Measurements from ENCODE around the gene BIRC6.
A peak's percentile ranks its signal among the peaks of the same experiment; 100 is the strongest.

BIRC6 gene

DNA sequence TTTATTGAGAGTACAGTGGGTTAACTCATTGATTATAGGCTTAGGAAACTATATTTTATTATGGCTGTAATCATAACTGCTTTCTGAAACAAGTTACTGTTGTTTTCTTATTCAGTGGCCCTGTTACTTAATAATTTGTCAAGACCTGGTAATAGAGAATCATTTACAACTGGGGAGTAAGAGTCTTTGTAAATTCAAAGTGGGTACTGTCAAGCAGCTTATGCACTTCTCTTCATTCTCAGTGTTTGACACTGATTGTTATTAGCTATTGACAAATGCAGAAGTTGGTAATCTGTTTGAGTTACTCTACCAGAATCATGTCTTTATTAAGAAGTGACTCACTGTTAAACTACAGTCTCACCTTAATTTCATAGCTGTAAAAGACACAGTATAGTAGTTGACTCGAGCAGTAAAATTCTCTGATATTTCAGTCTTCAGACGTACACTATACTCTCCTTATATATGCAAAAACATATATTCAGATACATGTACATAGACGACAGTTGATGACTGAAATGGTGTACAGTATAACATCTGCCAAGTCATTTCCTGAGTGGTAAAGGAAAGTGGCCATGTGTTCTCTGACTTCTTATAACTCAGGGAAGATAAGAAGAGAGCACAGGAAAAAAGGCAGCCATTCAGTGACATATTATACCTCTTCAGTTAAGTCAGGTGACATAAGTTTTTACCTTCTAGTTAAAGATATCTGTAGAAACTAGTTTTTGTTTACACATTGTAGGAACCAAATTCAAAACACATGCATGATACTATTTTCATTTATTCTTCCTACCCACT lies 235.0 kb downstream of the BIRC6 start:
- DNase-seq (ENCODE audit: low read depth, low spot score): peak; percentile 27
- in situ Hi-C loops (cut with HindIII; ENCODE audit: low sequenced_read_pairs): no loop called here
- TF ChIP-seq, protein P1, sequence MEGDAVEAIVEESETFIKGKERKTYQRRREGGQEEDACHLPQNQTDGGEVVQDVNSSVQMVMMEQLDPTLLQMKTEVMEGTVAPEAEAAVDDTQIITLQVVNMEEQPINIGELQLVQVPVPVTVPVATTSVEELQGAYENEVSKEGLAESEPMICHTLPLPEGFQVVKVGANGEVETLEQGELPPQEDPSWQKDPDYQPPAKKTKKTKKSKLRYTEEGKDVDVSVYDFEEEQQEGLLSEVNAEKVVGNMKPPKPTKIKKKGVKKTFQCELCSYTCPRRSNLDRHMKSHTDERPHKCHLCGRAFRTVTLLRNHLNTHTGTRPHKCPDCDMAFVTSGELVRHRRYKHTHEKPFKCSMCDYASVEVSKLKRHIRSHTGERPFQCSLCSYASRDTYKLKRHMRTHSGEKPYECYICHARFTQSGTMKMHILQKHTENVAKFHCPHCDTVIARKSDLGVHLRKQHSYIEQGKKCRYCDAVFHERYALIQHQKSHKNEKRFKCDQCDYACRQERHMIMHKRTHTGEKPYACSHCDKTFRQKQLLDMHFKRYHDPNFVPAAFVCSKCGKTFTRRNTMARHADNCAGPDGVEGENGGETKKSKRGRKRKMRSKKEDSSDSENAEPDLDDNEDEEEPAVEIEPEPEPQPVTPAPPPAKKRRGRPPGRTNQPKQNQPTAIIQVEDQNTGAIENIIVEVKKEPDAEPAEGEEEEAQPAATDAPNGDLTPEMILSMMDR (IDR thresholded peaks at IDR 0.05; ENCODE audit: low read depth, low read length): no peak
- no peak overlapping the region for H3K4me3 ChIP-seq (ENCODE audit: low read depth, low read length)

DNA sequence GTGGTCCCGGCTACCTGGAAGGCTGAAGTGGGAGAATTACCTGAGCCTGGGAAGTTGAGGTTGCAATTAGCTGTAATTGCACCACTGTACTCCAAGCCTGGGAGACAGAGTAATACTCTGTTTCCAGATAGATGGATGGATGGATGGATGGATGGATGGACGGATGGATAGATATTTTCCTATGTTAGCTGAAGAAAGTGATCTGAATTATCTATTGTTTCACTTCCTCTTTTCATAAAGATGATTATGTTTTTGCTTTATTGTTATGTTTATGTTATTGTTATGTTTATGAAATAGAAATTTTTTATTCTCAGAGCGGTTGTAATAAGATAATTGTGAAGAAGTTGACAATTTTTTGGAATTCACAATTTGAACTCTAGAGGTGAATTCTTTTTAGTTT lies 237.8 kb downstream of the BIRC6 start:
- in situ Hi-C loops (cut with HindIII; ENCODE audit: low sequenced_read_pairs): no loop called here

DNA sequence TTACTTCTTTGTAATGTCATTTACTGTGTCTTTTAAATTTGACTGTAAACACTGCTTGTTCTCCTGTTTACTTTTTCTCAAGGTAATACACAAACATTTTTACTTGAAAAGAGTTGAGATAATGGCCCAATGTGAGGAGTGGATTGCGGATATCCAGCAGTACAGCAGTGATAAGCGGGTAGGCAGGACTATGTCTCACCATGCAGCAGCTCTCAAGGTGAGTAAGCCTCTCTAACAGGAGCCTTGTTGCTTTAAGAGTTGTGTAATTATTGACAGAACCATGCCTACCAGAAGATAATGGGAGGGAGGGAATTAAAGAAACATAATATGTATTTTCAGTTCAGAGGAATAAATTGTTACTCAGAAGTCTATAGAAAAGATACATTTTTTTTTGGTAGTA lies 254.5 kb downstream of the BIRC6 start:
- H3K4me3 ChIP-seq (ENCODE audit: low read depth, low read length): no peak overlapping the region
- no peak for DNase-seq (ENCODE audit: low read depth, low spot score)
- TF ChIP-seq, protein P1 (IDR thresholded peaks at IDR 0.05; ENCODE audit: low read depth, low read length): no peak
- in situ Hi-C loops (cut with HindIII; ENCODE audit: low sequenced_read_pairs): no loop called here

More for the DNA sequence above, 237.8 kb downstream of the BIRC6 start:
- no peak overlapping the region for H3K4me3 ChIP-seq (ENCODE audit: low read depth, low read length)
- no peak for DNase-seq (ENCODE audit: low read depth, low spot score)
- TF ChIP-seq, protein P1 (IDR thresholded peaks at IDR 0.05; ENCODE audit: low read depth, low read length): no peak

DNA sequence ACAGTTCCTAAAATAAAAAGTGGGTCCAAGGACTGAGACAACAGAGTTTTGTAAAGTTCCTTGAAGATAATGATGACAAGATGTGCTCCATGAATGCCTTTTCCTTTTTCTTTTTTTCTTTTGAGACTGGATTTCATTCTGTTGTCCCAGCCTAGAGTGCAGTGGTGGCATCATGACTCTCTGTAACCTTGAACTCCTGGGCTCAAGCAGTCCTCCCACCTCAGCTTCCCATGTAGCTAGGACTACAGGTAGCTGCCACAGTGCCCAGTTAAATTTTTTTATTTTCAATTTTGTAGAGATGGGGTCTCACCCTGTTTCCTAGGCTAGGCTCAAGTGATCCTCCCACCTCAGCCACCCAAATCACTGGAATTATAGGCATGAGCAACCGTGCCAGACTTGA lies 254.9 kb downstream of the BIRC6 start:
- H3K4me3 ChIP-seq (ENCODE audit: low read depth, low read length): no peak overlapping the region
- DNase-seq (ENCODE audit: low read depth, low spot score): no peak
- TF ChIP-seq, protein P1 (IDR thresholded peaks at IDR 0.05; ENCODE audit: low read depth, low read length): no peak
- in situ Hi-C loops (cut with HindIII; ENCODE audit: low sequenced_read_pairs): no loop called here

DNA sequence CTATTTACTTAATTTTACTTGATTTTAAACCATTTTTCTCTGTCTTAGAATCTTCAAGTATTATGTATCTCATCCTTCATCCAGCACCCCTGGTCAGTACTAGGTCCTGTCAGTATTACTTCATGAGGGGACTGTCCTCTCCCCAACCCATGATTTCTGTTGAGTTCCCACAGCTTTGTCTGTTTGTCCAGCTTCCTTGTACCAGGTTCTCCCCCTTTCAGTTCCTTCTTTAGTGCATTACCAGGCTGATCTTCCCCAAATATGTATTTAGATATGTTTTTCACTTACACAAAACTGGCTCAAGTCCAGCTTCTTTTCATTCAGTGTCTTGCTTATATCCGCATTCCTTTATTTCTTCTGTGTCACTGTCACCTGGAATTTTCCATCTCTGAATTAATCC lies 257.3 kb downstream of the BIRC6 start:
- no peak overlapping the region for H3K4me3 ChIP-seq (ENCODE audit: low read depth, low read length)
- no peak for DNase-seq (ENCODE audit: low read depth, low spot score)
- TF ChIP-seq, protein P1 (IDR thresholded peaks at IDR 0.05; ENCODE audit: low read depth, low read length): no peak
- in situ Hi-C loops (cut with HindIII; ENCODE audit: low sequenced_read_pairs): no loop called here

DNA sequence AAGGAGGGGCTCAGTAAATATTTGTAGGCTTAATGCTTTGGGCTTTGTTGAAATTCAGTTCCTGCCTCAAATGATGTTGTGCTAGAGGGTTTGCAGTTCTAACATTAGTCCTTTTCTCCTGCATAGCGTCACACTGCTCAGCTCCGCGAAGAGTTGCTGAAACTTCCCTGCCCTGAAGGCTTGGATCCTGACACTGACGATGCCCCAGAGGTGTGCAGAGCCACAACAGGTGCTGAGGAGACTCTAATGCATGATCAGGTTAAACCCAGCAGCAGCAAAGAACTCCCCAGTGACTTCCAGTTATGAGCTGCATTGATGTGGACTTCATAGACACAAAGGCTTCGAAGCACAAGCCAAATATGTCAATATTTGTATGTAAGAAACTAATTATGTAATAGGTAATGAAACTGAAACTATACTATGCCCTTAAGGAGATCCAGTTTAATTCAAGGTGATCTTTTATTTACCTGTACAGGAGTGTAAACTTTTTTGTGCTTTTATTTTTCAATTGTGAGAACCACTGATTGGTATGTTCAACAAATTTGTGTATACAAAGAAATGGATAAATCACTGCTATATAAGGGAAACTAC lies 260.9 kb downstream of the BIRC6 start:
- no peak overlapping the region for H3K4me3 ChIP-seq (ENCODE audit: low read depth, low read length)
- TF ChIP-seq, protein P1 (IDR thresholded peaks at IDR 0.05; ENCODE audit: low read depth, low read length): no peak
- DNase-seq (ENCODE audit: low read depth, low spot score): no peak
- in situ Hi-C loops (cut with HindIII; ENCODE audit: low sequenced_read_pairs): no loop called here

All from astrocyte of the spinal cord (primary cell).